Panc1 (cell line): ENCODE data around the gene ZFYVE28.

Experiments used
- CTCF ChIP-seq: fragments of 450-650 bp; IDR thresholded peaks from 2 replicates; pipeline ENCODE4 v1.5.1; 2017; ENCODE audit warnings: mild to moderate bottlenecking
- POLR2AphosphoS5 ChIP-seq: IDR thresholded peaks from 2 replicates; pipeline ENCODE4 v1.6.1; 2012; ENCODE audit warnings: mild to moderate bottlenecking, low read depth, low read length, moderate library complexity
- REST ChIP-seq, 2 experiments: IDR thresholded peaks; 2 replicates each; pipeline ENCODE4 v1.6.1; 2011 to 2012; ENCODE audit warnings: low read depth in 2 of 2, control low read depth in 1 of 2, low read length in 1 of 2, mild to moderate bottlenecking in 1 of 2, moderate library complexity in 1 of 2; ENCODE audit not compliant: insufficient read depth in 1 of 2
- SIN3A ChIP-seq: IDR thresholded peaks from 2 replicates; pipeline ENCODE4 v1.6.1; 2012; ENCODE audit warnings: low read depth, mild to moderate bottlenecking, low read length, moderate library complexity, borderline replicate concordance; ENCODE audit not compliant: insufficient read depth
- TCF7L2 ChIP-seq: IDR thresholded peaks from 2 replicates; pipeline ENCODE4 v1.6.1; 2011; ENCODE audit warnings: mild to moderate bottlenecking, low read depth, low read length, inconsistent platforms

GRCh38 chr4:2421928-2422327 is 3.5 kb upstream of the ZFYVE28 start:
- TF ChIP-seq CTCF (no peak), POLR2AphosphoS5 (no peak), REST (IDR thresholded peaks at IDR 0.05; ENCODE audit: insufficient read depth in 1 of 2, low read depth in 2 of 2, low read length in 1 of 2) (no peak), TCF7L2 (no peak), SIN3A (no peak)
